Measurements from ENCODE around the gene KDM2A.

Gene KDM2A

DNA sequence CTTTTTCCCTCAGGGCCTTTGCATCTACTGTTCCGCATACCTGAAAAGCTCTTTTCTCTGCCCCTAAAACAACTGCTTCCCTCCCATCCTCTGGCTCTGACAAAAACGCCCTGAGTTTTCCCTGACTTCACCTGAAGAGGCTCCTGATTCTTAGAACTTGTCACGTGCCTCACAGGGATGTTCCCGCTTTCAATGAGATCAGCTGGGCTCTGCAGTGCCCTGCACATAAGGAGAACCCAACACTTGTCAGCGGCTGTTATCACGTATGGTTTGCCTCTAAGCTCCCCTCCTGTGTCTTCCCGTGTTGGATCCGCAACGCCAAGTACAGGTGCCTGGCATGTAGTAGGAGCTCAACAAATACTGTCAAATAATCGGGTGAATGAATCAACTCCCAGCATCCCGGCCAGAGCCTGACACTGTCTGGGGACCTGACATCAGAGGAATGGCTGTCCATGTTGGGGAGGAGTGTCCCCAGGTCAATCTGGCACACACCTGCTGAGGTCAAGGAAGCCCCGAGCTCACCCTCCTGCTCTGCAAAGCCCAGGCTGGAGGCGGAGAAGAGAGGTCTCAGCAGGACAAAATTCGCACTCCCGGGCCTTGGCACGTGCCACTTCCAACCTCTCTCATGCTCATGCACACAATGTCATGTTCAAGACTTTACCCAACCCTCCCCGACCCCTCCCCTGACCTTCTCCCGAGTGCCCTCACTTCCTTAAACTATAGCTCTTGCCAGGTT is 143.1 kb downstream of the KDM2A start:
- DNase-seq (ENCODE audit: low spot score) = no peak

DNA sequence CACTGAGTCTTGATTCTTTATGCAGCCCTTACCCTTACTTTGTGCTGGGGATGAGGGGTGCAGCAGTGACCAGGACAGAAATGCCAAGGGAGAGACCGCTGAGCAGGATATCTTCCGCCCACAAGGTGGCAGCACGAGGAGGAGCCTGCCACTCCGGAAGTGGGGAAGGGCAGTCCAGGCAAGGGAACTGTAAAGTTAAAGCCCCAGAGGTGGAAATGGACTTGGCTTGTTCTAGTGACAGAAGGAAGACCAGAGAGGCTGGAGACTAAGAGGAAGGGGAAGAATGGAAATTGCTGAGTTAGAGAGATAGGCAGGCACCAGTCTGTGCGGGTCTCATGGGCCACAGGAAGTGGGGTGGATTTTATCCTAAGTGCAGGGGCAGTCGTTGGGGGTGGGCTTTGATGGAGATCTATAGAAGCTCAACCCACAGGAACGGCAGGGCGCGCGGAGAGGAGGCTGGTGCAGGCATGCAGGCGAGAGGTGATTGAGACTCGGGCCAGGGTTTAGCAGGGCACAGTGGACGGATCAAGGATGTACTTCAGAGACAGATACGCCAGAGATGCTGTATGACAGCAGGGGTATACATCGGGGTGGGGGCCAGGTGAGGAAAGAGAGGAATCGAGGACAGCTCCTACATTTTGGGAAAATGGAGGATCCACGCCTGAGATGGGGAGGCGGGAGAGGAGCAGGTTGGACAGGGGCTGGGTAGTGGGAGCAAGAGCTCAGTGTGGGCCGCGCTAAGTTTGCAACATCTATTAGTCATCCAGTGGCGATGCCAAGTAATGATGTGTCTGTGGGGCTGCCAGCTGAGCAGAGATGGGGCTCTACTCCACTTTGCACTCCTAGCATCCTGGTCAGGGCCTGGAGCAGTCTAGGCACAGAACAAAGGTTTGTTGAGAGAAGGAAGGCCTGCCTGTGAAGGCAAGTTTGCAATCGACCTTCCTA is 143.9 kb downstream of the KDM2A start:
- DNase-seq (ENCODE audit: low spot score) = peak; percentile 88

DNA sequence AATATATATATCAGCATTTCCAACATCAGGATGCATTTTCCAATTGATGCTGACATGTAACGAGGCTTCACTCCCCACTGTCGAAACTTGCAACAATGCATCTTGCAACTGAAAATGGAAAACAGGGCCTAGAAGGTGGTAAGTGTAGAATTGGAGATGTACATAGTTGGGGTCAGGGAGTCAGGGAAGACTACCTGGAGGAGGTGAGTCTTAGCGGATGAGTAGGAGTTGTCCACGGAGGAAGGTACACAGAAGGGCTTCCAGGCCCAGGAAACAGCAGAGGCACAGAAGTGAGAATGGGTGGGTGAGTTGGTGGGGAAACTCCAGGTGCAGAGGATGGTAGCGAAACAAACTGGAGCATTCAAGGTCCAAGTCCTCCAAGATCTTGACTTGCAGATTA is 145.2 kb downstream of the KDM2A start:
- DNase-seq (ENCODE audit: low spot score) = no peak

DNA sequence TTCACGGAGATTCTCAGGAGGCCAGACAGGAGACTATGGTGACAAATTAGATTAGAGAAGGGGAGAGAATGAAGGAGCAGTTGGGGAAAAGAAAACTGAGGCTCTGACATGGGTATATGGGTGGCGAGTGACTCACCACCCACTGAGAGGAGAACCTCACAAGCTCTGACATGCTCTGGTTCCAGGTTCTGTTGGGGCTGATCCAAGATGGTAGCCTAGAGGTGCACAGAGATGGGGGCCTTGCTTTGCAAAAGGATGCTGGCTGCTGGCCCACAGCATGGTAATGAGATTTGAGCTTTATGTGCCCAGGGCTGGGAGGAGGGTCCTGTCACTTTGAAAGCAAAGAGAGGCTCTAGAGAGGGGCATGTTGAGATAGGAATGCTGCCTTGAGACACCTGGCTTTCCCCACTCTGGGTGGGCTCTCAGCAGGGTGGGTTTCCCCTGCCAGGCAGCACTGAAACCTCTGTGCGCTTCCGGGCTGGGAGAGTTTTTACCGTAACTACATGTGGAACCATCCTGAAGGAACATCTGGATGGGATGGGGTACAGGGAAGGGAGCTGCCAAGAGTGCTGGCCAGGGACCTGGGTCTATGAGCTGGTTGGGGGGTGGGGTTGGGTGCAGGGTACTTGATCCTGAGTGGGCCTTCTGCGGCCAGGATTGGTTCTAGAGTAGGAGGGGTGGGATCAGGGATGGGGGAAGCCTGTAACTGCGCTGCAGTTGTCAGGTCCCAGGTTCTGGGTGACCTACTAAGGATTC is 146.0 kb downstream of the KDM2A start:
- no peak for DNase-seq (ENCODE audit: low spot score)

DNA sequence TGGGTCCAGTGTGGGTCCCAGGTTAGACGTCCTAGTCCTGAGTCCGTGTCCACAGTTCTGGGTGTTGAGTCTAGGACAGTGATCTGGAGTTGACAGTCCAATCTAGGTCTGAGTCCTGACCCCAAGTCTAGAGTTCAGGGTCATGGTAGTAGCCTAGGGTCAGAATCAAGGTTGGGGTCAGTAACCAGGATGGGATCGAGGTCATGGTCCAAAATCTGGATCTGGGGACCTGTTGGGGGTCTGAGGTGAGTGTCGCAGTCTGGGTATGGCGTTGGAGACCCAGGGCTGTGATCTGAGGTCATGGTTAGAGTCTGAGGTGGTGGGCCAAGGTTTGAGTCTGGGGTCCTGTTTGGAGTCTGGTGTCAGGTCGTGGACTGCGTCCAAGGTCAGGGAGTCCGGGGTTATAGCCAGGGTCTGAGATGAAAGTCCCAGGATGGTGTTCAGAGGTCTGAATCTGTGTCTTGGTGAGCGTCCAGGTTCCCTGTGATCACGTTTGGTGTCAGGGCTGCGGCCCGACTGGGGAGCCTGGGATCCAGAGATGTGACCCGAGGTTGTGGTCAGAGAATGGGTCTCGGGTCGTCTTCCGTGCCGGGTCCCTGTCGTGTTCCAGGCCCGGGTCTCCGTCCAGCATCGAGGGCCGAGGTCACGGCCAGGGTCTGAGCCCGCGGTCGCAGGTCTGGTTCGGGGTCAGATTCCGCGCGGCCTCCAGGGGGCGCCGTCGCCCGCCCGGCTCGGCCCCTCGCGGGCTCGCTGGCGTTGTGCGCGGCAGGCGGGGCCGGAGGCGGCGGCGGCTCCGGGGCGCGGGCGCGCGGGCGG is 146.8 kb downstream of the KDM2A start:
- DNase-seq (ENCODE audit: low spot score) = peak; percentile 68

DNA sequence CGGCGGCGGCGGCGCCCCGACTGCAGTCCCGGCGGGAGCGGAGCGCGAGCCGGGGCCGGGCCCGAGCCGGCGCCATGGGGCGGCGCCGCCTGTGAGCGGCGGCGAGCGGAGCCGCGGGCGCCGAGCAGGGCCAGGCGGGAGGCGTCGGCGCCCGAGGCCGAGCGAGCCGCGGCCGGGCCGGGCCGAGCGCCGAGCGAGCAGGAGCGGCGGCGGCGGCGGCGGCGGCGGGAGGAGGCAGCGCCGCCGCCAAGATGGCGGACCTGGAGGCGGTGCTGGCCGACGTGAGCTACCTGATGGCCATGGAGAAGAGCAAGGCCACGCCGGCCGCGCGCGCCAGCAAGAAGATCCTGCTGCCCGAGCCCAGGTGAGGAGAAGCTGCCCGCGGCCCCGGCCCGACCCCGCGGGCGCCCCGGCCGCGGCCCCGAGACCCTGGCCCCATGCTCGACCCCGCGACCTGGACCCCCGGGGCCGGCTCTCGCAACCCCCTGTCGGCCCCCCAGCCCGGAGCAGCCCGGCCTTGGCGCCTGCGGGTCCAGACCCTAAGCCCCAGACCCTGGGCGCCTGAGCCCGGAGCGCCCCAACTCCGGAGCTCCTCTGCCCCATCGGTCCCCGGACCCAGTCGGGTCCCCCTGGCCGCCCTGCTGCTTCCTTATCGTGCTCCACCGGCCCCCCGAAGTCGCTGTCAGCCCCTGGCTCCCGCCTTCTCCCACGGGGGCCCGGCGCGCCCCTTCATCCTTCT is 147.6 kb downstream of the KDM2A start, which contains the start of gene GRK2:
GRK2 (plus strand) TSS at position 25 of the 739 bp plus-strand sequence; CDS start at position 252, 227 bp downstream.
- DNase-seq (ENCODE audit: low spot score) = peak; percentile 59

DNA sequence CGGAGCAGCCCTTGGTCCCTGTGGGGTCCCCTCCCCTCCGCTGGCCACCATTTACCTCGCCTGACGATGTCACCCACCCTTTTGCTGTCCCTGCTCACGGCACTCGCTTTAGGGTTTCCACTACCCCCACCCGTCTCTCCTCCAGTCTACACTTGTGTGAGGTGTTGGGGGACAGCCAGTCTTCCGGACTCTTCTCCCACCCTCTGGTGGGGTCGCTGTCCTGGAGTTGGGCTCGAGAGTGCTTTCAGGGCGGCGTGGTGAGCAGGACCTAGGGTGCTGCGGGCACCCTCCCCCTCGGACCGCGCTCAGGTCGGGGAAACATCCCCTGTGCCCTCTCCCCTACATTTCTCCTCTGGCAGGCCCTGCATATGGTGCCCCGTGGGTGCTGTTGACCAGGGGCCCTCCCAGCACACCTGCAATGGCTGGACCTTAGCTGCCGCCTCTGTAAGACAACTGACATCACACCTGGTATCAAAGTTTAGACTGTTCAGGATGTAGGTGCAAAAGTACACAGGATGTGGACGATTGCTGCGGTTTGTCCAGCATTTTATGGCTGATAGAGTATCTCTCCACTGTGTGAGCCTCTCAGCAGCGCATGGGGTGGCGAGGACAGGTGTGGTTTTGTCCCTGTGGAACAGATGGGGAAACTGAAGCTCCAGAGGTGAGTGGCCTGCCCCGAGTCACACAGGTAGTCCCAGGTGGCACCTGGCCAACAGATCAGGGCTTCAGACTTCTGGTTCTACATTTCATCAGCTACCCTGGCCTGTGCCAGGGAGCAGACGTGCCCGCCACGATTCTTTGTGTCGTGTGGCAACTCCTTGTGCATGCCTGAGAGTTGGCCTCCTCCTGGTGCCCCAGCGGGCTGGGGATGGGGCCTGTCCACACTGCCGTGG is 148.4 kb downstream of the KDM2A start:
- DNase-seq (ENCODE audit: low spot score) = peak; percentile 20

DNA sequence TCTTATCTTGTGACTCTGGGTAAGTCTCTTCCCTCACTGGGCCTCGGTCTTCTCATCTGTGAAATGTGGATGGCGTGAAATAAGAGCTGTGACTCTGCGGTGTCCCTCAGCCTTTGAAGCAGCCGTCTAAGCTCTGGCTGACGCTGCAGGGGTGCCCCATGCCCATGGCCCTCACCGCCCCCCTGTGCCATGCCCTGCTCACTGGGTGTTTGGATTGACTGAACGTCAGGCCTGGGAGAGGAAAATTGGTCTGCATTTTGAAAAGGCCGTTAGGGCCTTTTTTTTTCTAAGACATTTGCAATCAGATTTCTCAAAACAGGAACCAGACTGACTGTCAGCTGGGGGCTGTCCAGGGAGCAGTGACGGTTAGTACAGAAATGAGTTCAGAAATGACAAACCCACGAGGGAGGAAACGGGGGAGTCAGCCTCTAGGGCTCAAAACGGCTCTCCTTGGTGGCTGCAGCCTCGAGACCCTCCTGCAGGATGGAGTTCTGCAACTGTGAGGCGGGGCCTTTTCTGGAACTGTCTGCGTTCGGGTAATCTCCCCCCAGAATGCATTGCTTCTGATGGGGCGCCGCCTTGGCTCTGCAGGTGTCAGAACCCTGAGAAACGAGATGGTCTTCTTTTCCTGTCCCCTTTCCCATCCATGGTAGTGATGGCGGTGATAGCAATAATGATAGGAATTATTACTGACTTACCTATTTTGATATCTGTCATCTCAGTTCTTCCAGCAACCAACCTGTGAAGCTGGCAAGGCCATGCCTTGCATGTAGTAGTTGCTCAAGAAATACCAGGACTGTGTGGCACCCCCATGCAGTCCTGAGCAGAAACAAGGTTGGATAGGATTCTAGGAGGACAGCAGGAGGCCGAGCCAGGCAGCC is 149.3 kb downstream of the KDM2A start:
- no peak for DNase-seq (ENCODE audit: low spot score)

DNA sequence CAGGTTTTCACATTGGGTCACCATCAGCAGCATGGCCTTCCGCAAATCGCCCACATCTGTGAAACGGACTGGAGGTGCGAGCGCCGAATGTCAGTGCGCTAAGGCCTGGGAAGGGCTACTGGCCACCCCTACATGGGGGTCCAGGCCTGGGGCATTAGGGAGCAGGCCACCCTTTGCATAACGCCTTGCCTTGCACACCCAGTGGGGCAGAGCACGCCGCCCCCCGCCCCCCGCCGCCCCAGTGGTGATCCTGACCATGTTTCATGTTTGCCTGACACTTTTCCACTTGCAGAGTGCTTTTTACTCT is 149.9 kb downstream of the KDM2A start:
- no peak for DNase-seq (ENCODE audit: low spot score)

DNA sequence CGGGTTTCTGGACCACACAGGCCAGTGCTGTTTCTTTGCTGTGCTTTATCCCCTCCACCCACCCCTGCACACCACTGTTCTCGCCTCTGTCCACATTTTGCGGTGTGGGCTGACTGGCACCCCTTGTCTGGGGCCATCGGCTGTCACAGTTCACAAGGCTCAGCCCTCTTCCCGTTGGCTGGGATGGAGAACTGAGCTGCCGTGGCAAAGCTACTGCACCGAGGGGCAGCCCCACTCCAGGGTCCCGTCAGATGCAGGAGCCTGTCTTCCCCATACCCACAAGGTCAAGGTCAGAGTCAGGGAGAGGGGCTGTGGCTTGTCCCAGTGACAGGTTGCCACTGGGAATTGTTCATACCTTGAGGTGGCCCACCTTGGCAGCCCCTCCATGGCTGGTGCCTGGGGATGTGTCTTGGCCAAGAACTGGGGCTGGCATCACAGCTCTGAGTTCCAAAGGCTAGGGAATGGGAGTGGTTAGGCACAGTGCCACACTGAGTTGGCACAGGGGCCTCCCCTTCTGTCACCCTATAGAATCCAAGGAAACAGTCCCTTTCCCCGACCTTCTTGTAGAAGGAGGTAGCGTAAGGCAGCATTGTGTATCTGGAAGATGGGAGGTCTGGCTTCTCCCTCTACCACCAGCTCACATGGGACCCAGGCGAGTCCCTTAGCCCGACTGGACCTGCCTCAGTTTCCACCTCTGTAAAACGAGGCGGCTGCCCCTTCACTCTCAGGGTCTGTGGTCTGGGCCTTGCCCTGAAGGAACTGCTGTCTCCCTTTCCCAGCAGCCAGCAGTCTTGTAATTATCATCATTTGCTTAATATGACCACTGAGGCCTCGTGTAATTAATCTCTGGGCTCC is 150.6 kb downstream of the KDM2A start:
- DNase-seq (ENCODE audit: low spot score) = no peak

DNA sequence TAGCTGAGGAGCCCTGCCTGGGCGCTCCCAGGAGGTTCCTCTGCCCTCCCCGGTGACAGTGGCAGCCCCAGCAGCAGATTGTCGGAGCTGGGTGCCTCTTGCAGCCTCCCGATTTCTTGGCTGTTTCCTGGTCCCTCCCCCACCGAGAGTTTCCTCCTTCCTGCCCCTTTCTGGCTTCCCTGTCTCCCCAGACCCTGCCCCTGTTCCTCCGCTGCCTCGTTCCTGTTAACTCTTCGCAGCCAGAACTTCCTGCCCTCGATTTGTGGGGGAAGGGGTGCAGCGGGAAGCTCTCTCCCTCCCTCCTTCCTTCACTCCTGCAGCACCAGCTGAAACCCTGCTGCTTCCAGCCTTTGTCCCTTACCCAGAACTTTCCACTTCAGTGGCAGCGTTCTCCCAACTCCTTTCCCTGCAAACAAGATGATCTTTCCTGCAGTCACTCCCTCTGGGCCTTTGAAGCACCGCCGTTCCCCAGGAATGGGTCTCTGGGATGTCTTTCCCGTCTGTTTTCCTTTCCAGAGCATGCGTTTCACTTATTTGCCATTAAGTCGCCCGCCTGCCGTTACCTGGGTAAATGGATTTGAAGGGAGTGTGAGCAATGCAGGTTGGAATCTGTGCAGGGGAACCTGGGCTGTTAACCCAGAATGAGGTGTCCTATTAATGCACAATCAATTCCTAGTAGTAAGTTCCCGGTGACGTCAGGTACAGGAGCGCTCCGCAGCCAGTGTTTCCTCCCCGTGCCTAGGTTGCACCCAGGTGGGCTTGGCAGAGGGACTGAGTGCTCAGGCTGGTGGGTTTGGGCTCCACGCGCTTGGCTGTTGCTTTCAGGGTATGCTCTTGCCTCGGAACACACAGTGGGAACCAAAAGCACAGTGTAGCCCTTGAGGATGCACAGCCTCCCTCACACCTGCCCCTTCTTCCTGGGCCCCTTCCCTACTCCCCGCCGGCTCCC is 151.5 kb downstream of the KDM2A start:
- DNase-seq (ENCODE audit: low spot score) = no peak

DNA sequence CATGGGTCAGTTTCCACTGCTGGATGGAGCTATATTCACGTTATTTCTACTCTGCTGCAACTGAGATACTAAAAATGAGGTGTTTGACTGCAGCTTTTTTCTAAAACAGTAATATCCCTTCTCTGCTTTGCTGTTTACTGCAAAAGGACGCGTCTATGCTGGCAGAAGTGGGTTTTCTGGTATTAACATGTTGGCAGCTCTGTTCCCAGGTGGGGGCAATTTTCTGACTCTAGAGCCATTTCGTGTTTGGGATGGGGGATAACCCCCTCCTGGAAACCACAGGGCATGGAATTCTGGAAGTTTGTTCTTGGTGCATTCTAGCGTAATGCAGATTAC is 152.1 kb downstream of the KDM2A start:
- DNase-seq (ENCODE audit: low spot score) = no peak

DNA sequence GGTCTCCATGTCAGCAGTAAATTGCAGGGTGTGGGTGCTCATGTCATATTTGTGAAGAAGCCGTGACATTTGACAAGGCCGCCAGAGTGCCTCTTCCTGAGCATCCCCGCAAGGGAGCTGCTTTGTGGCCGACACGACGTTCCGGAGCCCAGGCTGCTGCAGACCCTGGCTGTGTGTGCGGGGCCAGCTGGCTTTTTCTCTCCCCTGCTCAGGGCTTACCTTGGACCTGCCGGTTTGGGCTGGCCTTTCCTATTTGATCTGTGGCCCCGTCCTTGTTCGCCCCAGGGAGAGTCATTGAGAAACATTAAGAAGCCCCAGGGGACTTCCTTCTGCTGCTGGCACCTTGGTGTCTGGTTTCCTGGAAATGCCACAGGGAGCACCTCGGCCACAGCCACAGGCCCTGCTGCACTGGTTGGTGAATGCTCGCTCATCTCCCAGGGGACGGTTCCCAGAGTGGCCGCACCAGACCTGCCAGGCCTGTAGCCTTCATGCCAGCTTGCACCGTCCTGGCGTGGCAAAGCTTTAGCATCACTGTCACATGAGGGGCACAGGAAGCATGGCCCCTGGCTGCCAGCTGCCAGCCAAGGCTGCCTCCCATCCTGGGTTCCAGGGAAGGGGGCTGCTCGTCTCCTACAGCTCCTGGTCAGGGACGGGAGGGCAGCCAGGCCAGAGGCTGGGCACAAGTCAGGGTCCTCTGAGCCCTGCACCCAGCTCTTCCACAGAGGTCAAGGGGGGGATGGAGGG is 152.7 kb downstream of the KDM2A start:
- DNase-seq (ENCODE audit: low spot score) = no peak

DNA sequence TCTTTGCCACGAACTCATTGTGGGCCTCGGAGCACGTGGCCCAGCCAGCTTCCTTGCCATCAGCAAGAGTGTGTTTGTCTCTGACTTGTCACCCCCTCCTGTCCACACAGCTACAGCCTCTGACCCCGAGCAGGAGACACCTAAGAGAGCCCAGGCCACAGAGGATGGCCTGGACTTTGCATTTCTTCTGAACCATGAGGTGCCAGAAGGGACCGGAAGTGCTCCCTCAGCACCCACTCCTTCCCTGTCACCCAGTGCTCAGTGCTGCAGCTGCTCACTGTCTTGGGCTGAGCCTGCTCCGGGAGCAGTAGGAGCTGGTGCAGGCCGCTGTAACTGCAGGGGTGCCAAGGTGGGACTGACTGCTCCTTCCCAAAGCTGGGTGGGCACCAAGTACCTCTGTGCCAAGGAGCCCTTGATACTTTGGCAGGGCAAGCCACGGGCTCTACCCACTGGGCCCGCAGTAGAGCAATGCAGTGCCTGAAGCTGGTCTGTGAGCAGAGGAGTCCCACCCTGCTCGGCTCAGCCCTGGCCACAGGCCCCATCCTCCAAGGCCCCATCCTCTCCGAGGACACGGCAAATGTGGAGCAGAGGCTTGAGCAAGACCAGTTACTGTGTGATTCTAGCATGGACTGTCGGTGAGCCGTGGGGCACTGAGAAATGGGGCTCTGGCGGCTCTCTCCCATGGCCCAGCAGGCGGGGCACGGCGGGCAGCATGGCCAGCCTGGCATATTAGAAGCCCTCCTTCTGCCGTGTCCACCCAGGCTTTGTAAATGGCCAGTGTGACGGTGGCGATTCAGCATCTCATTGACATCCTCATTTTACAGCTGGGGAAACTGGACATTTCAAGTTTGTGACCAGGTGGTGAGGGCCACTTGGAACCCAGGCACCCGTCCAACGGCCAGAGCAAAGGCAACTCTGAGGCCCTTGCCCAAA is 153.5 kb downstream of the KDM2A start:
- DNase-seq (ENCODE audit: low spot score) = no peak
